Right lobe of liver (tissue), 6 donors: Measurements from ENCODE around the gene TWIST2. TPM values are rescaled to one million over a fixed set of nuclear protein-coding genes. Genes with fewer than 3 reads are reported as not detected.

Experiments used
- ATAC-seq, 4 donors: fragments of 200-7000 bp; cut with Tn5 transposase; one replicate each; pipeline ENCODE4 v1.9.1; 2020; ENCODE audit warnings: mild to moderate bottlenecking in 4 of 4, moderate library complexity in 4 of 4
- DNase-seq, 3 donors: peaks; one replicate each; pipeline ENCODE4 v3.0.0-alpha.2; 2020
- H3K27ac ChIP-seq, 3 donors: fragments of 200-600 bp; one replicate each; pipeline ENCODE4 v1.8.0; 2022
- H3K27me3 ChIP-seq, 2 donors: fragments of 200-600 bp; one replicate each; pipeline ENCODE4 v1.8.0; 2022
- H3K36me3 ChIP-seq, 4 donors: fragments of 200-600 bp; sonication (generic) in 1 of 4; one replicate each; pipeline versions ENCODE4 v1.5.1 to v1.8.0; 2017 to 2022; ENCODE audit warnings: control low read depth in 1 of 4
- H3K4me1 ChIP-seq, 4 donors: fragments of 200-600 bp; sonication (generic) in 1 of 4; one replicate each; pipeline versions ENCODE4 v1.5.1 to v1.8.0; 2017 to 2022; ENCODE audit warnings: control low read depth in 1 of 4
- H3K4me3 ChIP-seq, 3 donors: fragments of 200-600 bp; one replicate each; pipeline ENCODE4 v1.8.0; 2022
- H3K9me3 ChIP-seq, 4 donors: fragments of 200-600 bp; sonication (generic) in 1 of 4; one replicate each; pipeline versions ENCODE4 v1.5.1 to v1.8.0; 2017 to 2022; ENCODE audit warnings: control low read depth in 1 of 4
- CTCF ChIP-seq, 4 donors: fragments of 200-600 bp in 3 of 4; fragments of 450-650 bp in 1 of 4; IDR thresholded peaks; one replicate each; pipeline versions ENCODE4 v1.5.1 to v1.8.0; 2016 to 2022; ENCODE audit warnings: antibody characterized with exemption in 4 of 4, mild to moderate bottlenecking in 2 of 4
- POLR2A ChIP-seq: fragments of 450-650 bp; IDR thresholded peaks from one replicate; pipeline ENCODE4 v1.6.1; 2017; ENCODE audit warnings: antibody characterized with exemption, mild to moderate bottlenecking
- WGBS: methylation state at CpG from one replicate; pipeline ENCODE4 v1.1.6; 2018; ENCODE audit warnings: low coverage, low lambda C conversion rate; ENCODE audit not compliant: insufficient coverage; ENCODE audit errors: missing lambda C conversion rate; 5-methylcytosine and 5-hydroxymethylcytosine counted together
- intact Hi-C, 2 donors: fragments of 100-400 bp; cut with DNase I; formaldehyde crosslinking; loops; one replicate each; pipeline versions ENCODE4 v1.11.2 to v1.14.1; 2022
- total RNA-seq, 6 experiments: library from RNA; depleted of rRNA in 2 of 6; stranded (reverse); fragments of >200 nt in 2 of 6; fragmentation: NEBNext Ultra II Directional in 3 of 6; extraction: Animal tissue kit (Norgen Biotek cat#: 25700) in 3 of 6; gene quantifications; one replicate each; pipeline versions ENCODE4 v1.1.0 to v1.2.4, GENCODE V29; 2016 to 2023
- donor health status: DM: no; HTN: yes; CAD: no.
- donor health status: DM: no; HTN: no; CAD: no.
- donor health status: DM: no; HTN: no; CAD: no.
- donor health status: DM: no; HTN: yes; CAD: no.
- donor health status: DM: no; HTN: yes; CAD: no.

TWIST2 gene
- total RNA-seq, 6 experiments from 2014 or later, result 0.15 to 0.56 (median 0.18) TPM; not detected in 3

- no peak for DNase-seq
- WGBS, result 67% methylated on average over 1 of the region's 7 CpGs
- Histone ChIP-seq H3K36me3 (no peaks in the 10 kb centered on the region), H3K4me3 (no peak overlapping the region), H3K9me3 (no peaks in the 10 kb centered on the region), H3K4me1 (no peaks in the 10 kb centered on the region), H3K27me3 (no peaks in the 10 kb centered on the region), H3K27ac (no peak overlapping the region)
- TF ChIP-seq POLR2A, result no peak
- no peak for TF ChIP-seq CTCF (IDR thresholded peaks at IDR 0.05)
- intact Hi-C loops, result no loop called here
- no peak for ATAC-seq
Observed at GRCh38 chr2:238897911-238898311, 50.0 kb downstream of the TWIST2 start.

- 57% methylated on average over 6 of the region's 22 CpGs for WGBS
- no peaks in the 10 kb centered on the region for H3K27me3 ChIP-seq
- no peak for TF ChIP-seq POLR2A
- no peak for TF ChIP-seq CTCF (IDR thresholded peaks at IDR 0.05)
- peak in 1 of 3 donors; percentile 37 for DNase-seq
- no peaks in the 10 kb centered on the region for H3K4me1 ChIP-seq
- no peak for ATAC-seq
- H3K27ac ChIP-seq, result no peak overlapping the region
- H3K36me3 ChIP-seq, result no peaks in the 10 kb centered on the region
- no peaks in the 10 kb centered on the region for H3K9me3 ChIP-seq
- intact Hi-C loops, result no loop called here
- no peak overlapping the region for H3K4me3 ChIP-seq
Observed at GRCh38 chr2:238898534-238899281, 50.8 kb downstream of the TWIST2 start.

GRCh38 chr2:238899386-238899785 lies 51.5 kb downstream of the TWIST2 start:
- Histone ChIP-seq H3K9me3 (no peaks in the 10 kb centered on the region), H3K36me3 (no peaks in the 10 kb centered on the region), H3K4me1 (no peaks in the 10 kb centered on the region), H3K27ac (no peak overlapping the region), H3K4me3 (no peak overlapping the region), H3K27me3 (no peaks in the 10 kb centered on the region)
- DNase-seq (peak in 1 of 3 donors; percentile 37), ATAC-seq (no peak)
- TF ChIP-seq POLR2A (no peak), CTCF (IDR thresholded peaks at IDR 0.05) (no peak)
- intact Hi-C loops, result no loop called here
- 43% methylated on average over 2 of the region's 7 CpGs for WGBS

GRCh38 chr2:238900511-238900910 lies 52.6 kb downstream of the TWIST2 start:
- Histone ChIP-seq H3K4me1 (no peaks in the 10 kb centered on the region), H3K36me3 (no peaks in the 10 kb centered on the region), H3K27me3 (no peaks in the 10 kb centered on the region), H3K9me3 (no peaks in the 10 kb centered on the region), H3K27ac (no peak overlapping the region), H3K4me3 (no peak overlapping the region)
- peak in 1 of 3 donors; percentile 4 for DNase-seq
- TF ChIP-seq POLR2A (no peak), CTCF (IDR thresholded peaks at IDR 0.05) (no peak)
- intact Hi-C loops, result no loop called here
- WGBS, result 73% methylated on average over 5 of the region's 7 CpGs
- no peak for ATAC-seq
